ENCODE measurements around the gene LHFPL3.

- TF ChIP-seq FOXM1 (IDR thresholded peaks at IDR 0.05; ENCODE audit: borderline replicate concordance) (no peak), FOXK2 (IDR thresholded peaks at IDR 0.05) (no peak), BHLHE40 (IDR thresholded peaks at IDR 0.05; ENCODE audit: borderline replicate concordance) (no peak), SUZ12 (IDR thresholded peaks at IDR 0.05) (no peak), TARDBP (IDR thresholded peaks at IDR 0.05) (no peak), ELF4 (IDR thresholded peaks at IDR 0.05) (no peak), ZNF384 (IDR thresholded peaks at IDR 0.05) (no peak), LEF1 (IDR thresholded peaks at IDR 0.05; ENCODE audit: borderline replicate concordance) (no peak), PKNOX1 (IDR thresholded peaks at IDR 0.05) (no peak), NFRKB (IDR thresholded peaks at IDR 0.05) (no peak), SP1 (IDR thresholded peaks at IDR 0.05) (no peak), FOXA1 (IDR thresholded peaks at IDR 0.05) (no peak)
Observed at GRCh38 chr7:104442481-104442880, 114.1 kb downstream of the LHFPL3 start.

Data from HEK293T (cell line).